ENCODE measurements around the gene BTBD9.

DNA sequence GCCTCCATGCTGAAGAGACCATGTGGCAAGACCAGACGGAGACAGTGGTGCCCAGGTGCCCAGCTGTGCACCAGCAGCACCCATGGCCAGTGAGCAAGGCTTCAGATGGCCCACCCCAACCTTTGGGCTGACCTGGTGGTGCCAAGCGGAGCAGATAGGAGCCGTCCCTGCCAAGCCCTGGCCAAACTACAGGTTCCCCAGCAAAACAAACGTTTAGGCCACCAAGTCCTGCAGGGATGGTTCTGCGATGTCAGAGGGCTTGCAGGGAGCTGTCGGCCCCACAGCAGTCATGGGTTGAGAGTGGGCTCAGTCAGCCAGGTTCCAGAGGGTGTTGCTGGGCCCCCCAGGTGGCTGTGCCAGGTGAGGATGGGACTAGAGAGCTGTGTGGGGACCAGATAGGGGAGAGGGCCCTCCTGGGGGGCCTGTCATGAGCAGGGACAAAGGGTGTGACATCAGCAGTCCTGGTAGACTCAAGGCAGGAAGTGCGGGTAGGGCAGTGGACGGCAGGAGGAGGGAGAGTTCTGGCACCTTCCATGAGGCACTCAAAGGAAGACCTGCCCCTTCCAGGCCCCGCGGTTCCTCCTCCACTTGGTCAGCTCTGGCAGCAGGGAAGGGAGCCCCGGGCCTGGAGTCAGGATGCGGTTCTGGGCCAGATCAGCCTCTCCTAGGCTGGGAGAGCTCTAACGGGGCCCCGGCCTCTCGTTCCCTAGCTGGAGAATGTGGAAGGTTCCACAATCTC, 477.8 kb downstream of the BTBD9 start:
- TF ChIP-seq, protein P1, sequence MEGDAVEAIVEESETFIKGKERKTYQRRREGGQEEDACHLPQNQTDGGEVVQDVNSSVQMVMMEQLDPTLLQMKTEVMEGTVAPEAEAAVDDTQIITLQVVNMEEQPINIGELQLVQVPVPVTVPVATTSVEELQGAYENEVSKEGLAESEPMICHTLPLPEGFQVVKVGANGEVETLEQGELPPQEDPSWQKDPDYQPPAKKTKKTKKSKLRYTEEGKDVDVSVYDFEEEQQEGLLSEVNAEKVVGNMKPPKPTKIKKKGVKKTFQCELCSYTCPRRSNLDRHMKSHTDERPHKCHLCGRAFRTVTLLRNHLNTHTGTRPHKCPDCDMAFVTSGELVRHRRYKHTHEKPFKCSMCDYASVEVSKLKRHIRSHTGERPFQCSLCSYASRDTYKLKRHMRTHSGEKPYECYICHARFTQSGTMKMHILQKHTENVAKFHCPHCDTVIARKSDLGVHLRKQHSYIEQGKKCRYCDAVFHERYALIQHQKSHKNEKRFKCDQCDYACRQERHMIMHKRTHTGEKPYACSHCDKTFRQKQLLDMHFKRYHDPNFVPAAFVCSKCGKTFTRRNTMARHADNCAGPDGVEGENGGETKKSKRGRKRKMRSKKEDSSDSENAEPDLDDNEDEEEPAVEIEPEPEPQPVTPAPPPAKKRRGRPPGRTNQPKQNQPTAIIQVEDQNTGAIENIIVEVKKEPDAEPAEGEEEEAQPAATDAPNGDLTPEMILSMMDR (IDR thresholded peaks at IDR 0.05; ENCODE audit: low read depth, low read length, poor library complexity, severe bottlenecking), result no peak
- no peak for TF ChIP-seq EZH2phosphoT487 (IDR thresholded peaks at IDR 0.05; ENCODE audit: borderline replicate concordance, low read length)

Data from DOHH2 (cell line).